DMS 273 treated with DMSO at 0.1 percent for 48 hours (cell line): ENCODE results near the gene NOSTRIN.
"Not testable (repeated sequence)": the region's sequence is repeated elsewhere in the genome, so short reads cannot be mapped to it uniquely, and the experiment has no call there.

Experiments
- DNase-seq: peaks from one replicate; lab custom pipeline; 2025; lab: John Stamatoyannopoulos, UW

Gene NOSTRIN

GRCh38 chr2:168819829-168820489 is 17.5 kb downstream of the NOSTRIN start:
- no peak for DNase-seq

- DNase-seq, result no peak
These were observed 19.1 kb downstream of the NOSTRIN start for GRCh38 chr2:168821577-168821976.

GRCh38 chr2:168821992-168822391 is 19.6 kb downstream of the NOSTRIN start:
- no peak for DNase-seq

GRCh38 chr2:168825126-168825525 is 22.7 kb downstream of the NOSTRIN start:
- no peak for DNase-seq

- no peak for DNase-seq
These were observed 28.5 kb downstream of the NOSTRIN start for GRCh38 chr2:168830958-168831357.

- no peak for DNase-seq
These were observed 29.2 kb downstream of the NOSTRIN start for GRCh38 chr2:168831662-168832061.

- DNase-seq, result no peak
These were observed 33.5 kb downstream of the NOSTRIN start for GRCh38 chr2:168835969-168836368.

GRCh38 chr2:168841445-168841844 is 39.0 kb downstream of the NOSTRIN start:
- DNase-seq, result no peak

GRCh38 chr2:168843253-168843652 is 40.8 kb downstream of the NOSTRIN start:
- no peak for DNase-seq

- DNase-seq, result peak; percentile 36
These were observed 45.8 kb downstream of the NOSTRIN start for GRCh38 chr2:168848225-168848624.

- DNase-seq, result peak; percentile 15
These were observed 47.2 kb downstream of the NOSTRIN start for GRCh38 chr2:168849610-168850009.

GRCh38 chr2:168850846-168851245 is 48.4 kb downstream of the NOSTRIN start:
- DNase-seq, result no peak

- peak; percentile 6 for DNase-seq
These were observed 49.4 kb downstream of the NOSTRIN start for GRCh38 chr2:168851674-168852320.

GRCh38 chr2:168852481-168852880 is 50.0 kb downstream of the NOSTRIN start:
- no peak for DNase-seq

GRCh38 chr2:168853471-168853870 is 51.0 kb downstream of the NOSTRIN start:
- DNase-seq, result no peak

GRCh38 chr2:168854651-168855050 is 52.2 kb downstream of the NOSTRIN start:
- no peak for DNase-seq

GRCh38 chr2:168855601-168856000 is 53.2 kb downstream of the NOSTRIN start:
- DNase-seq, result no peak

GRCh38 chr2:168858146-168858545 is 55.7 kb downstream of the NOSTRIN start:
- DNase-seq, result no peak

- DNase-seq, result not testable (repeated sequence)
These were observed 64.7 kb downstream of the NOSTRIN start for GRCh38 chr2:168867164-168867563.

GRCh38 chr2:168870369-168870768 is 67.9 kb downstream of the NOSTRIN start:
- not testable (repeated sequence) for DNase-seq

- DNase-seq, result not testable (repeated sequence)
These were observed 68.4 kb downstream of the NOSTRIN start for GRCh38 chr2:168870824-168871223.

GRCh38 chr2:168874368-168875054 is 72.1 kb downstream of the NOSTRIN start:
- no peak for DNase-seq

- DNase-seq, result not testable (repeated sequence)
These were observed 79.7 kb downstream of the NOSTRIN start for GRCh38 chr2:168882163-168882562.
